GM23248 (cell line): ENCODE data around the gene ZYG11B. TPM values are rescaled to one million over a fixed set of nuclear protein-coding genes. Genes with fewer than 3 reads are reported as not detected.
"Not testable (repeated sequence)": the region's sequence is repeated elsewhere in the genome, so short reads cannot be mapped to it uniquely, and the experiment has no call there.

Experiments used
- DNase-seq: peaks from one replicate; pipeline ENCODE4 v3.0.0-alpha.2; 2015
- H2AFZ ChIP-seq: fragments of 200-600 bp; sonication (generic); 2 replicates; pipeline ENCODE4 v1.6.1; 2016; ENCODE audit warnings: antibody characterized with exemption
- H3F3A ChIP-seq: fragments of 200-600 bp; sonication (generic); 2 replicates; pipeline ENCODE4 v1.6.1; 2016; ENCODE audit warnings: mild to moderate bottlenecking, antibody characterized with exemption, mixed run types; ENCODE audit not compliant: insufficient read depth
- H3K27ac ChIP-seq: fragments of 200-600 bp; sonication (generic); 2 replicates; pipeline ENCODE4 v1.5.1; 2016; ENCODE audit warnings: mild to moderate bottlenecking
- H3K27me3 ChIP-seq: fragments of 200-600 bp; sonication (generic); replicated peaks from 2 replicates; pipeline ENCODE4 v1.6.1; 2016; ENCODE audit warnings: mild to moderate bottlenecking; ENCODE audit not compliant: insufficient read depth
- H3K36me3 ChIP-seq: fragments of 200-600 bp; sonication (generic); 2 replicates; pipeline ENCODE4 v1.6.1; 2016; ENCODE audit warnings: low read depth, mild to moderate bottlenecking
- H3K4me1 ChIP-seq: fragments of 200-600 bp; sonication (generic); 2 replicates; pipeline ENCODE4 v1.6.1; 2016; ENCODE audit warnings: mild to moderate bottlenecking; ENCODE audit not compliant: insufficient read depth
- H3K4me2 ChIP-seq: fragments of 200-600 bp; sonication (generic); one replicate; pipeline ENCODE4 v1.6.1; 2016; ENCODE audit warnings: mild to moderate bottlenecking; ENCODE audit not compliant: unreplicated experiment
- H3K4me3 ChIP-seq: fragments of 200-600 bp; sonication (generic); 2 replicates; pipeline ENCODE4 v1.5.1; 2016; ENCODE audit warnings: mild to moderate bottlenecking
- H3K79me2 ChIP-seq: fragments of 200-600 bp; sonication (generic); 2 replicates; pipeline ENCODE4 v1.6.1; 2016; ENCODE audit warnings: mild to moderate bottlenecking; ENCODE audit not compliant: insufficient read depth
- H3K9ac ChIP-seq: fragments of 200-600 bp; sonication (generic); 2 replicates; pipeline ENCODE4 v1.6.1; 2016; ENCODE audit warnings: mild to moderate bottlenecking
- H3K9me2 ChIP-seq: fragments of 200-600 bp; sonication (generic); 2 replicates; pipeline ENCODE4 v1.6.1; 2016; ENCODE audit warnings: mixed run types, mild to moderate bottlenecking, moderate library complexity; ENCODE audit not compliant: insufficient read depth
- H3K9me3 ChIP-seq: fragments of 200-600 bp; sonication (generic); one replicate; pipeline ENCODE4 v1.6.1; 2017; ENCODE audit warnings: low read depth
- H4K20me1 ChIP-seq: fragments of 200-600 bp; sonication (generic); 2 replicates; pipeline ENCODE4 v1.6.0; 2016; ENCODE audit not compliant: insufficient read depth
- EZH2 ChIP-seq: fragments of 200-600 bp; sonication (generic); IDR thresholded peaks from 2 replicates; pipeline ENCODE4 v1.6.1; 2018; ENCODE audit warnings: antibody characterized with exemption, mild to moderate bottlenecking; ENCODE audit not compliant: insufficient read depth, poor library complexity, severe bottlenecking
- EZH2phosphoT487 ChIP-seq: fragments of 200-600 bp; sonication (generic); IDR thresholded peaks from 2 replicates; pipeline ENCODE4 v1.6.1; 2018; ENCODE audit warnings: antibody characterized with exemption, moderate library complexity, mild to moderate bottlenecking, low read depth; ENCODE audit not compliant: insufficient read depth
- WGBS, 2 experiments: methylation state at CpG; one replicate each; pipeline ENCODE4 v1.1.6; 2015 to 2017; ENCODE audit warnings: low lambda C conversion rate in 2 of 2, low coverage in 1 of 2; ENCODE audit errors: missing lambda C conversion rate in 2 of 2; 5-methylcytosine and 5-hydroxymethylcytosine counted together
- in situ Hi-C: fragments of 300-500 bp; cut with MboI; formaldehyde crosslinking; loops from 2 replicates; pipeline ENCODE4 v1.15.0; 2020
- polyA plus RNA-seq: library from polyadenylated mRNA; unstranded; fragments of >200 nt; fragmentation: Nextera tagmentation; extraction: Ambion mirVana; gene quantifications from 2 replicates; pipeline ENCODE4 v1.2.1, GENCODE V29; 2016
- total RNA-seq: library from RNA; depleted of rRNA; stranded (reverse); fragments of >200 nt; shearing (Covaris generic); gene quantifications from 2 replicates; pipeline ENCODE4 v1.2.3, GENCODE V29; 2014

The ZYG11B gene
- total and polyA plus RNA-seq, 2 experiments from 2014 or later = 15.1 to 57.9 TPM

GRCh38 chr1:52798331-52798730, 72.1 kb downstream of the ZYG11B start:
- TF ChIP-seq EZH2 = no peak
- TF ChIP-seq EZH2phosphoT487 = no peak

GRCh38 chr1:52801011-52801410, 74.8 kb downstream of the ZYG11B start:
- no peak for DNase-seq
- peaks cover 23% of the 10 kb centered on the region for H3K36me3 ChIP-seq
- H3K9me3 ChIP-seq = no peaks in the 10 kb centered on the region
- no peak overlapping the region for H3K4me2 ChIP-seq
- H3K27me3 ChIP-seq = no peaks in the 10 kb centered on the region
- no peak overlapping the region for H3K4me3 ChIP-seq
- H3K79me2 ChIP-seq = no peaks in the 10 kb centered on the region
- TF ChIP-seq EZH2 = no peak
- no peak for TF ChIP-seq EZH2phosphoT487
- peaks cover 4% of the 10 kb centered on the region; the same call in 1 of the 2 replicates for H3K4me1 ChIP-seq
- no peak overlapping the region for H3K27ac ChIP-seq
- no peak overlapping the region for H3K9ac ChIP-seq
- in situ Hi-C loops = no loop called here
- H2AFZ ChIP-seq = no peak overlapping the region
- no peaks in the 10 kb centered on the region for H3K9me2 ChIP-seq
- H4K20me1 ChIP-seq = no peaks in the 10 kb centered on the region
- H3F3A ChIP-seq = no peaks in the 10 kb centered on the region

More at GRCh38 chr1:52798331-52798730, 72.1 kb downstream of the ZYG11B start:
- H3K27me3 ChIP-seq = no peaks in the 10 kb centered on the region
- no peak overlapping the region for H3K4me3 ChIP-seq
- H3K4me1 ChIP-seq = peaks cover 4% of the 10 kb centered on the region; the same call in 1 of the 2 replicates
- no peak overlapping the region for H2AFZ ChIP-seq
- peaks cover 27% of the 10 kb centered on the region for H3K36me3 ChIP-seq
- no peaks in the 10 kb centered on the region for H3K9me3 ChIP-seq
- H3F3A ChIP-seq = no peaks in the 10 kb centered on the region
- no peaks in the 10 kb centered on the region for H3K79me2 ChIP-seq
- H3K27ac ChIP-seq = no peak overlapping the region
- DNase-seq = no peak
- no peaks in the 10 kb centered on the region for H3K9me2 ChIP-seq
- no peaks in the 10 kb centered on the region for H4K20me1 ChIP-seq
- 98 to 100% methylated on average over 3 of the region's 3 CpGs for WGBS, 2 experiments
- in situ Hi-C loops = no loop called here
- no peak overlapping the region for H3K9ac ChIP-seq
- H3K4me2 ChIP-seq = no peak overlapping the region

GRCh38 chr1:52804083-52804482, 77.8 kb downstream of the ZYG11B start:
- H3K79me2 ChIP-seq, DNase-seq, H3K9me2 ChIP-seq, H3K9me3 ChIP-seq, H3K9ac ChIP-seq, H2AFZ ChIP-seq, H3K27ac ChIP-seq, H3F3A ChIP-seq, H4K20me1 ChIP-seq, H3K4me3 ChIP-seq, H3K4me1 ChIP-seq, H3K27me3 ChIP-seq, H3K4me2 ChIP-seq, in situ Hi-C loops: not testable (repeated sequence)
- 96 to 99% methylated on average over 3 of the region's 3 CpGs for WGBS, 2 experiments
- H3K36me3 ChIP-seq = peaks cover 14% of the 10 kb centered on the region

GRCh38 chr1:52814465-52814864, 88.2 kb downstream of the ZYG11B start:
- H3K4me3 ChIP-seq = no peak overlapping the region
- no peak overlapping the region for H3K27ac ChIP-seq
- no peaks in the 10 kb centered on the region for H3K79me2 ChIP-seq
- in situ Hi-C loops = loop anchor here (10.0 kb wide), 1 partner anchor 370 kb away; no protein-coding TSS in a partner anchor
- H3K4me2 ChIP-seq = no peak overlapping the region
- no peaks in the 10 kb centered on the region for H3K4me1 ChIP-seq
- no peaks in the 10 kb centered on the region for H4K20me1 ChIP-seq
- no peak overlapping the region for H3K9ac ChIP-seq
- H3K9me2 ChIP-seq = no peaks in the 10 kb centered on the region
- no peaks in the 10 kb centered on the region for H3F3A ChIP-seq
- WGBS, 2 experiments = 96 to 97% methylated on average over 2 of the region's 2 CpGs
- H3K27me3 ChIP-seq = no peaks in the 10 kb centered on the region
- no peak overlapping the region for H2AFZ ChIP-seq
- no peaks in the 10 kb centered on the region for H3K9me3 ChIP-seq
- TF ChIP-seq EZH2 (no peak), EZH2phosphoT487 (no peak)
- peaks cover 24% of the 10 kb centered on the region for H3K36me3 ChIP-seq
- DNase-seq = no peak

GRCh38 chr1:52820830-52821229, 94.6 kb downstream of the ZYG11B start:
- 98 to 100% methylated on average over 5 of the region's 5 CpGs for WGBS, 2 experiments
- H3K27me3 ChIP-seq, H4K20me1 ChIP-seq, in situ Hi-C loops, H3K27ac ChIP-seq, H3K9ac ChIP-seq, H2AFZ ChIP-seq, DNase-seq, H3K4me2 ChIP-seq, H3K4me1 ChIP-seq, H3K9me3 ChIP-seq, H3K9me2 ChIP-seq, H3K79me2 ChIP-seq, H3K4me3 ChIP-seq, H3F3A ChIP-seq: not testable (repeated sequence)
- peaks cover 40% of the 10 kb centered on the region for H3K36me3 ChIP-seq
